ENCODE data around the gene ALCAM. TPM values are rescaled to one million over a fixed set of nuclear protein-coding genes. Genes with fewer than 3 reads are reported as not detected.

The ALCAM gene
- total RNA-seq, 2 experiments from 2014 or later: 20.9 to 21.7 TPM

- H3K4me1 Mint-ChIP-seq: peaks cover 9% of the 10 kb centered on the region
- no peak for DNase-seq
- H3K27me3 Mint-ChIP-seq: no peaks in the 10 kb centered on the region
- no peaks in the 10 kb centered on the region for H3K9me3 Mint-ChIP-seq
- H3K27ac Mint-ChIP-seq: no peak overlapping the region
- H3K36me3 Mint-ChIP-seq: peaks cover 3% of the 10 kb centered on the region
- H3K4me3 Mint-ChIP-seq: no peak overlapping the region
These were observed 159.8 kb downstream of the ALCAM start for GRCh38 chr3:105526360-105527111.

- Mint-ChIP-seq H3K36me3 (peaks cover 5% of the 10 kb centered on the region), H3K4me3 (no peak overlapping the region), H3K4me1 (peaks cover 9% of the 10 kb centered on the region), H3K9me3 (no peaks in the 10 kb centered on the region), H3K27me3 (no peaks in the 10 kb centered on the region), H3K27ac (no peak overlapping the region)
- no peak for DNase-seq
These were observed 160.8 kb downstream of the ALCAM start for GRCh38 chr3:105527535-105527934.

GRCh38 chr3:105527949-105528348 is 161.2 kb downstream of the ALCAM start:
- peaks cover 7% of the 10 kb centered on the region for H3K36me3 Mint-ChIP-seq
- no peak overlapping the region for H3K27ac Mint-ChIP-seq
- H3K9me3 Mint-ChIP-seq: no peaks in the 10 kb centered on the region
- H3K27me3 Mint-ChIP-seq: no peaks in the 10 kb centered on the region
- peak; percentile 4 for DNase-seq
- H3K4me3 Mint-ChIP-seq: no peak overlapping the region
- peaks cover 9% of the 10 kb centered on the region for H3K4me1 Mint-ChIP-seq

GRCh38 chr3:105528955-105529354 is 162.2 kb downstream of the ALCAM start:
- H3K27ac Mint-ChIP-seq: no peak overlapping the region

GRCh38 chr3:105529456-105529855 is 162.7 kb downstream of the ALCAM start:
- Mint-ChIP-seq H3K4me1 (peaks cover 9% of the 10 kb centered on the region), H3K4me3 (no peak overlapping the region), H3K27ac (no peak overlapping the region), H3K27me3 (no peaks in the 10 kb centered on the region), H3K9me3 (no peaks in the 10 kb centered on the region), H3K36me3 (peaks cover 7% of the 10 kb centered on the region)
- DNase-seq: no peak

More at GRCh38 chr3:105528955-105529354, 162.2 kb downstream of the ALCAM start:
- no peaks in the 10 kb centered on the region for H3K27me3 Mint-ChIP-seq
- peaks cover 9% of the 10 kb centered on the region for H3K4me1 Mint-ChIP-seq
- H3K9me3 Mint-ChIP-seq: no peaks in the 10 kb centered on the region
- DNase-seq: no peak
- H3K36me3 Mint-ChIP-seq: peaks cover 7% of the 10 kb centered on the region
- no peak overlapping the region for H3K4me3 Mint-ChIP-seq

GRCh38 chr3:105532251-105532650 is 165.5 kb downstream of the ALCAM start:
- Mint-ChIP-seq H3K36me3 (peaks cover 9% of the 10 kb centered on the region), H3K27ac (no peak overlapping the region)
- no peak for DNase-seq

GRCh38 chr3:105533960-105534359 is 167.3 kb downstream of the ALCAM start:
- H3K27ac Mint-ChIP-seq: no peak overlapping the region
- H3K9me3 Mint-ChIP-seq: no peaks in the 10 kb centered on the region
- no peak for DNase-seq
- H3K36me3 Mint-ChIP-seq: peaks cover 10% of the 10 kb centered on the region
- H3K4me1 Mint-ChIP-seq: no peaks in the 10 kb centered on the region
- H3K4me3 Mint-ChIP-seq: no peak overlapping the region
- H3K27me3 Mint-ChIP-seq: no peaks in the 10 kb centered on the region

More at GRCh38 chr3:105532251-105532650, 165.5 kb downstream of the ALCAM start:
- Mint-ChIP-seq H3K4me1 (peaks cover 9% of the 10 kb centered on the region), H3K27me3 (no peaks in the 10 kb centered on the region), H3K4me3 (no peak overlapping the region), H3K9me3 (no peaks in the 10 kb centered on the region)

- Mint-ChIP-seq H3K4me3 (no peak overlapping the region), H3K27ac (no peak overlapping the region), H3K36me3 (peaks cover 10% of the 10 kb centered on the region), H3K4me1 (no peaks in the 10 kb centered on the region), H3K27me3 (no peaks in the 10 kb centered on the region), H3K9me3 (no peaks in the 10 kb centered on the region)
- no peak for DNase-seq
These were observed 167.8 kb downstream of the ALCAM start for GRCh38 chr3:105534491-105534890.

GRCh38 chr3:105537371-105538080 is 170.8 kb downstream of the ALCAM start:
- Mint-ChIP-seq H3K36me3 (peaks cover 14% of the 10 kb centered on the region), H3K27me3 (peaks cover 3% of the 10 kb centered on the region), H3K27ac (no peak overlapping the region), H3K9me3 (no peaks in the 10 kb centered on the region), H3K4me1 (no peaks in the 10 kb centered on the region), H3K4me3 (no peak overlapping the region)
- DNase-seq: no peak

GRCh38 chr3:105538483-105538882 is 171.8 kb downstream of the ALCAM start:
- no peaks in the 10 kb centered on the region for H3K9me3 Mint-ChIP-seq
- H3K36me3 Mint-ChIP-seq: peaks cover 19% of the 10 kb centered on the region

GRCh38 chr3:105539897-105540296 is 173.2 kb downstream of the ALCAM start:
- peaks cover 3% of the 10 kb centered on the region for H3K27me3 Mint-ChIP-seq
- H3K4me1 Mint-ChIP-seq: no peaks in the 10 kb centered on the region
- H3K36me3 Mint-ChIP-seq: peaks cover 25% of the 10 kb centered on the region
- no peak for DNase-seq
- no peaks in the 10 kb centered on the region for H3K9me3 Mint-ChIP-seq
- H3K4me3 Mint-ChIP-seq: no peak overlapping the region
- no peak overlapping the region for H3K27ac Mint-ChIP-seq

More at GRCh38 chr3:105538483-105538882, 171.8 kb downstream of the ALCAM start:
- peaks cover 3% of the 10 kb centered on the region for H3K27me3 Mint-ChIP-seq
- H3K27ac Mint-ChIP-seq: no peak overlapping the region
- H3K4me3 Mint-ChIP-seq: no peak overlapping the region
- H3K4me1 Mint-ChIP-seq: no peaks in the 10 kb centered on the region
- no peak for DNase-seq

GRCh38 chr3:105542282-105543019 is 175.7 kb downstream of the ALCAM start:
- no peak for DNase-seq
- H3K4me1 Mint-ChIP-seq: no peaks in the 10 kb centered on the region
- peaks cover 3% of the 10 kb centered on the region for H3K27me3 Mint-ChIP-seq
- no peaks in the 10 kb centered on the region for H3K9me3 Mint-ChIP-seq
- no peak overlapping the region for H3K27ac Mint-ChIP-seq
- H3K36me3 Mint-ChIP-seq: peaks cover 22% of the 10 kb centered on the region
- H3K4me3 Mint-ChIP-seq: no peak overlapping the region

- peaks cover 3% of the 10 kb centered on the region for H3K27me3 Mint-ChIP-seq
- no peaks in the 10 kb centered on the region for H3K9me3 Mint-ChIP-seq
These were observed 178.3 kb downstream of the ALCAM start for GRCh38 chr3:105545051-105545450.

GRCh38 chr3:105553851-105554250 is 187.1 kb downstream of the ALCAM start:
- H3K4me3 Mint-ChIP-seq: no peak overlapping the region
- peaks cover 18% of the 10 kb centered on the region for H3K36me3 Mint-ChIP-seq
- H3K9me3 Mint-ChIP-seq: no peaks in the 10 kb centered on the region
- no peak for DNase-seq
- no peaks in the 10 kb centered on the region for H3K27me3 Mint-ChIP-seq
- H3K4me1 Mint-ChIP-seq: no peaks in the 10 kb centered on the region
- no peak overlapping the region for H3K27ac Mint-ChIP-seq

More at GRCh38 chr3:105545051-105545450, 178.3 kb downstream of the ALCAM start:
- no peak for DNase-seq
- Mint-ChIP-seq H3K36me3 (peaks cover 21% of the 10 kb centered on the region), H3K27ac (no peak overlapping the region), H3K4me1 (no peaks in the 10 kb centered on the region), H3K4me3 (no peak overlapping the region)

GRCh38 chr3:105555206-105555605 is 188.5 kb downstream of the ALCAM start:
- Mint-ChIP-seq H3K9me3 (no peaks in the 10 kb centered on the region), H3K27ac (no peak overlapping the region), H3K4me3 (no peak overlapping the region), H3K27me3 (no peaks in the 10 kb centered on the region), H3K4me1 (no peaks in the 10 kb centered on the region), H3K36me3 (peaks cover 18% of the 10 kb centered on the region)
- no peak for DNase-seq
